Ascending aorta (tissue), 2 donors: ENCODE measurements around the gene NPW. TPM values are rescaled to one million over a fixed set of nuclear protein-coding genes. Genes with fewer than 3 reads are reported as not detected.

ENCODE experiments used
- DNase-seq, 2 donors: peaks; one replicate each; pipeline ENCODE4 v3.0.0-alpha.2; 2019; ENCODE audit warnings: low spot score in 2 of 2
- H3K27ac ChIP-seq, 2 donors: fragments of 200-600 bp; sonication (generic); one replicate each; pipeline ENCODE4 v1.5.1; 2016 to 2017; ENCODE audit warnings: mild to moderate bottlenecking in 1 of 2
- H3K27me3 ChIP-seq: fragments of 200-600 bp; sonication (generic); one replicate; pipeline ENCODE4 v1.5.1; 2017
- H3K36me3 ChIP-seq, 2 donors: fragments of 200-600 bp; sonication (generic); one replicate each; pipeline ENCODE4 v1.5.1; 2016
- H3K4me1 ChIP-seq, 2 donors: fragments of 200-600 bp; sonication (generic); one replicate each; pipeline ENCODE4 v1.5.1; 2016 to 2017; ENCODE audit warnings: mild to moderate bottlenecking in 1 of 2
- H3K4me3 ChIP-seq, 2 donors: fragments of 200-600 bp; sonication (generic); one replicate each; pipeline ENCODE4 v1.5.1; 2016 to 2017; ENCODE audit warnings: mild to moderate bottlenecking in 1 of 2
- H3K9me3 ChIP-seq, 2 donors: fragments of 200-600 bp; sonication (generic); one replicate each; pipeline ENCODE4 v1.5.1; 2016
- CTCF ChIP-seq, 3 experiments: fragments of 200-600 bp in 2 of 3; fragments of 450-650 bp in 1 of 3; sonication (generic) in 2 of 3; IDR thresholded peaks; one replicate each; pipeline ENCODE4 v1.5.1; 2016 to 2019; ENCODE audit warnings: antibody characterized with exemption in 3 of 3, mild to moderate bottlenecking in 1 of 3, moderate library complexity in 1 of 3
- intact Hi-C: fragments of 100-400 bp; cut with DNase I; formaldehyde crosslinking; loops from one replicate; pipeline ENCODE4 v1.15.1; 2023
- total RNA-seq: library from RNA; depleted of rRNA; stranded (reverse); fragments of >200 nt; gene quantifications from one replicate; pipeline ENCODE4 v1.1.0, GENCODE V29; 2016

Gene NPW
- total RNA-seq, 1 donor from 2014 or later = not detected

- H3K4me3 ChIP-seq = peak overlapping the region; percentile 84 to 95
- intact Hi-C loops = no loop called here
- H3K27me3 ChIP-seq = peaks cover 17% of the 10 kb centered on the region
- no peaks in the 10 kb centered on the region for H3K9me3 ChIP-seq
- peaks cover 20 to 25% of the 10 kb centered on the region in 2 donors for H3K36me3 ChIP-seq
- peaks cover 10 to 16% of the 10 kb centered on the region in 2 donors for H3K4me1 ChIP-seq
- H3K27ac ChIP-seq = peak overlapping the region; percentile 49 to 61
- no peak for DNase-seq
- no peak for TF ChIP-seq CTCF (IDR thresholded peaks at IDR 0.05)
Measured at GRCh38 chr16:1982991-1983543, 36.5 kb upstream of the NPW start.

GRCh38 chr16:1983544-1984346 lies 35.8 kb upstream of the NPW start, which contains the start of gene GFER:
GFER (plus strand) TSS chr16:1984193; CDS start chr16:1984219, 26 bp downstream.
- peak within 1 kb of the TSS; percentile 49 to 61 for H3K27ac ChIP-seq

GRCh38 chr16:1984347-1985225 lies 35.0 kb upstream of the NPW start:
- Histone ChIP-seq H3K9me3 (no peaks in the 10 kb centered on the region), H3K27me3 (peaks cover 16% of the 10 kb centered on the region), H3K4me1 (peaks cover 10 to 16% of the 10 kb centered on the region in 2 donors), H3K36me3 (peaks cover 14 to 16% of the 10 kb centered on the region in 2 donors), H3K4me3 (peak overlapping the region; percentile 84 to 95), H3K27ac (peak overlapping the region; percentile 49 to 54)
- DNase-seq = no peak
- intact Hi-C loops = no loop called here
- TF ChIP-seq CTCF (IDR thresholded peaks at IDR 0.05) = no peak

More at GRCh38 chr16:1983544-1984346, 35.8 kb upstream of the NPW start, which contains the start of gene GFER:
- peaks cover 14 to 18% of the 10 kb centered on the region in 2 donors for H3K36me3 ChIP-seq
- peak within 1 kb of the TSS; percentile 84 to 95 for H3K4me3 ChIP-seq
- intact Hi-C loops = no loop called here
- H3K27me3 ChIP-seq = peaks cover 17% of the 10 kb centered on the region
- H3K4me1 ChIP-seq = peaks cover 10 to 16% of the 10 kb centered on the region in 2 donors
- no peaks in the 10 kb centered on the region for H3K9me3 ChIP-seq
- peak in 2 of 3 experiments; percentile 29 to 40 for TF ChIP-seq CTCF (IDR thresholded peaks at IDR 0.05)
- DNase-seq = peak; percentile 52 to 93

GRCh38 chr16:1985466-1986150 lies 34.0 kb upstream of the NPW start:
- intact Hi-C loops = no loop called here
- peaks cover 14% of the 10 kb centered on the region for H3K27me3 ChIP-seq
- TF ChIP-seq CTCF (IDR thresholded peaks at IDR 0.05) = no peak
- peak overlapping the region in 1 of 2 donors; percentile 95 for H3K4me3 ChIP-seq
- no peak for DNase-seq
- no peak overlapping the region for H3K27ac ChIP-seq
- H3K36me3 ChIP-seq = peaks cover 14 to 16% of the 10 kb centered on the region in 2 donors
- H3K9me3 ChIP-seq = no peaks in the 10 kb centered on the region
- H3K4me1 ChIP-seq = peaks cover 10 to 21% of the 10 kb centered on the region in 2 donors

GRCh38 chr16:1987198-1987597 lies 32.4 kb upstream of the NPW start:
- intact Hi-C loops = no loop called here
- H3K4me3 ChIP-seq = no peak overlapping the region
- H3K4me1 ChIP-seq = peaks cover 19 to 34% of the 10 kb centered on the region in 2 donors
- H3K9me3 ChIP-seq = no peaks in the 10 kb centered on the region
- DNase-seq = no peak
- peaks cover 14 to 16% of the 10 kb centered on the region in 2 donors for H3K36me3 ChIP-seq
- peaks cover 16% of the 10 kb centered on the region for H3K27me3 ChIP-seq
- H3K27ac ChIP-seq = no peak overlapping the region
- TF ChIP-seq CTCF (IDR thresholded peaks at IDR 0.05) = no peak
